Measurements from ENCODE around the gene FRAT2. TPM values are rescaled to one million over a fixed set of nuclear protein-coding genes. Genes with fewer than 3 reads are reported as not detected.
A peak's percentile ranks its signal among the peaks of the same experiment; 100 is the strongest.

The FRAT2 gene
- total and polyA plus RNA-seq, 8 donors: 7.4 to 30.2 (median 8.6) TPM

- DNase-seq (peak in 1 of 4 donors; percentile 64), ATAC-seq (no peak)
- TF ChIP-seq CTCF (IDR thresholded peaks at IDR 0.05): no peak
- H3K4me3 ChIP-seq: no peak overlapping the region
- H3K4me1 ChIP-seq: peaks cover 0 to 55% of the 10 kb centered on the region in 2 donors
- H3K36me3 ChIP-seq: peaks cover 0 to 62% of the 10 kb centered on the region in 2 donors
- H3K27me3 ChIP-seq: no peaks in the 10 kb centered on the region
- intact Hi-C loops (cut with DNase I): no loop called here
- H3K27ac ChIP-seq: peak overlapping the region in 1 of 2 donors; percentile 93
- H3K9me3 ChIP-seq: no peaks in the 10 kb centered on the region
Measured at GRCh38 chr10:97356918-97357317, 22.4 kb upstream of the FRAT2 start.

- intact Hi-C loops (cut with DNase I): no loop called here
- peak overlapping the region in 1 of 2 donors; percentile 93 for H3K27ac ChIP-seq
Measured at GRCh38 chr10:97356318-97356914, 21.9 kb upstream of the FRAT2 start.

GRCh38 chr10:97355571-97355975 lies 21.0 kb upstream of the FRAT2 start:
- peaks cover 0 to 47% of the 10 kb centered on the region in 2 donors for H3K4me1 ChIP-seq
- H3K36me3 ChIP-seq: peaks cover 0 to 64% of the 10 kb centered on the region in 2 donors
- H3K27ac ChIP-seq: peak overlapping the region in 1 of 2 donors; percentile 93
- ATAC-seq (peak; percentile 53), DNase-seq (no peak)
- no peaks in the 10 kb centered on the region for H3K9me3 ChIP-seq
- TF ChIP-seq CTCF (IDR thresholded peaks at IDR 0.05): peak in 1 of 2 donors; percentile 20
- H3K4me3 ChIP-seq: no peak overlapping the region
- no peaks in the 10 kb centered on the region for H3K27me3 ChIP-seq
- intact Hi-C loops (cut with DNase I): no loop called here

More at GRCh38 chr10:97356318-97356914, 21.9 kb upstream of the FRAT2 start:
- Histone ChIP-seq H3K4me3 (no peak overlapping the region), H3K9me3 (no peaks in the 10 kb centered on the region), H3K27me3 (no peaks in the 10 kb centered on the region), H3K4me1 (peaks cover 0 to 50% of the 10 kb centered on the region in 2 donors), H3K36me3 (peaks cover 0 to 66% of the 10 kb centered on the region in 2 donors)
- DNase-seq (peak in 1 of 4 donors; percentile 55), ATAC-seq (no peak)
- no peak for TF ChIP-seq CTCF (IDR thresholded peaks at IDR 0.05)

GRCh38 chr10:97353945-97354344 lies 19.4 kb upstream of the FRAT2 start:
- H3K27ac ChIP-seq: peak overlapping the region in 1 of 2 donors; percentile 93
- no peak for TF ChIP-seq CTCF (IDR thresholded peaks at IDR 0.05)
- ATAC-seq: peak; percentile 71
- H3K9me3 ChIP-seq: no peaks in the 10 kb centered on the region
- peak in 2 of 4 donors; percentile 75 to 79 for DNase-seq
- peaks cover 0 to 62% of the 10 kb centered on the region in 2 donors for H3K36me3 ChIP-seq
- no peaks in the 10 kb centered on the region for H3K27me3 ChIP-seq
- H3K4me1 ChIP-seq: peaks cover 0 to 47% of the 10 kb centered on the region in 2 donors
- intact Hi-C loops (cut with DNase I): no loop called here
- no peak overlapping the region for H3K4me3 ChIP-seq

GRCh38 chr10:97349752-97350513 lies 15.4 kb upstream of the FRAT2 start:
- H3K27me3 ChIP-seq: no peaks in the 10 kb centered on the region
- no peak for ATAC-seq
- H3K36me3 ChIP-seq: peaks cover 0 to 31% of the 10 kb centered on the region in 2 donors
- no peaks in the 10 kb centered on the region for H3K9me3 ChIP-seq
- no peak for DNase-seq
- no peak for TF ChIP-seq CTCF (IDR thresholded peaks at IDR 0.05)
- intact Hi-C loops (cut with DNase I): no loop called here
- no peak overlapping the region for H3K27ac ChIP-seq
- peaks cover 0 to 14% of the 10 kb centered on the region in 2 donors for H3K4me1 ChIP-seq
- no peak overlapping the region for H3K4me3 ChIP-seq
